Osteocyte (in vitro differentiated cells): ENCODE measurements around the gene ISM1. TPM values are rescaled to one million over a fixed set of nuclear protein-coding genes. Genes with fewer than 3 reads are reported as not detected.

ENCODE experiments used
- DNase-seq: peaks from one replicate; pipeline ENCODE4 v3.0.0; 2021; ENCODE audit warnings: mixed read lengths; ENCODE audit not compliant: unreplicated experiment; ENCODE audit errors: extremely low spot score
- H3K27ac Mint-ChIP-seq: one replicate; pipeline ENCODE4 v1.8.0; 2021; ENCODE audit warnings: mild to moderate bottlenecking, mixed read lengths; ENCODE audit not compliant: unreplicated experiment
- H3K27me3 Mint-ChIP-seq: one replicate; pipeline ENCODE4 v1.8.0; 2021; ENCODE audit warnings: mixed read lengths; ENCODE audit not compliant: unreplicated experiment
- H3K36me3 Mint-ChIP-seq: one replicate; pipeline ENCODE4 v1.8.0; 2021; ENCODE audit warnings: mixed read lengths; ENCODE audit not compliant: unreplicated experiment
- H3K4me1 Mint-ChIP-seq: one replicate; pipeline ENCODE4 v1.8.0; 2021; ENCODE audit warnings: mixed read lengths; ENCODE audit not compliant: unreplicated experiment
- H3K4me3 Mint-ChIP-seq: one replicate; pipeline ENCODE4 v1.8.0; 2021; ENCODE audit warnings: mild to moderate bottlenecking, moderate library complexity, mixed read lengths; ENCODE audit not compliant: unreplicated experiment
- H3K9me3 Mint-ChIP-seq: one replicate; pipeline ENCODE4 v1.8.0; 2021; ENCODE audit warnings: mixed read lengths; ENCODE audit not compliant: unreplicated experiment
- total RNA-seq: library from RNA; stranded (reverse); gene quantifications from 2 replicates; pipeline ENCODE4 v1.2.1, GENCODE V29; 2021
- TF ChIP-seq, protein P1 (sequence below): fragments of 200-600 bp; sonication (generic); IDR thresholded peaks from 2 replicates; pipeline ENCODE4 v1.5.0; 2021; ENCODE audit warnings: antibody characterized with exemption, mild to moderate bottlenecking, moderate library complexity

ISM1 gene
- total RNA-seq, 1 donor from 2014 or later = 0.21 TPM

- Mint-ChIP-seq H3K4me1 (no peaks in the 10 kb centered on the region), H3K27ac (no peak overlapping the region), H3K4me3 (no peak overlapping the region), H3K36me3 (peaks cover 6% of the 10 kb centered on the region), H3K27me3 (peaks cover 6% of the 10 kb centered on the region), H3K9me3 (peaks cover 24% of the 10 kb centered on the region)
- DNase-seq = no peak
- TF ChIP-seq, protein P1, sequence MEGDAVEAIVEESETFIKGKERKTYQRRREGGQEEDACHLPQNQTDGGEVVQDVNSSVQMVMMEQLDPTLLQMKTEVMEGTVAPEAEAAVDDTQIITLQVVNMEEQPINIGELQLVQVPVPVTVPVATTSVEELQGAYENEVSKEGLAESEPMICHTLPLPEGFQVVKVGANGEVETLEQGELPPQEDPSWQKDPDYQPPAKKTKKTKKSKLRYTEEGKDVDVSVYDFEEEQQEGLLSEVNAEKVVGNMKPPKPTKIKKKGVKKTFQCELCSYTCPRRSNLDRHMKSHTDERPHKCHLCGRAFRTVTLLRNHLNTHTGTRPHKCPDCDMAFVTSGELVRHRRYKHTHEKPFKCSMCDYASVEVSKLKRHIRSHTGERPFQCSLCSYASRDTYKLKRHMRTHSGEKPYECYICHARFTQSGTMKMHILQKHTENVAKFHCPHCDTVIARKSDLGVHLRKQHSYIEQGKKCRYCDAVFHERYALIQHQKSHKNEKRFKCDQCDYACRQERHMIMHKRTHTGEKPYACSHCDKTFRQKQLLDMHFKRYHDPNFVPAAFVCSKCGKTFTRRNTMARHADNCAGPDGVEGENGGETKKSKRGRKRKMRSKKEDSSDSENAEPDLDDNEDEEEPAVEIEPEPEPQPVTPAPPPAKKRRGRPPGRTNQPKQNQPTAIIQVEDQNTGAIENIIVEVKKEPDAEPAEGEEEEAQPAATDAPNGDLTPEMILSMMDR = no peak
Measured at GRCh38 chr20:13312300-13312699, 91.2 kb downstream of the ISM1 start.

DNA sequence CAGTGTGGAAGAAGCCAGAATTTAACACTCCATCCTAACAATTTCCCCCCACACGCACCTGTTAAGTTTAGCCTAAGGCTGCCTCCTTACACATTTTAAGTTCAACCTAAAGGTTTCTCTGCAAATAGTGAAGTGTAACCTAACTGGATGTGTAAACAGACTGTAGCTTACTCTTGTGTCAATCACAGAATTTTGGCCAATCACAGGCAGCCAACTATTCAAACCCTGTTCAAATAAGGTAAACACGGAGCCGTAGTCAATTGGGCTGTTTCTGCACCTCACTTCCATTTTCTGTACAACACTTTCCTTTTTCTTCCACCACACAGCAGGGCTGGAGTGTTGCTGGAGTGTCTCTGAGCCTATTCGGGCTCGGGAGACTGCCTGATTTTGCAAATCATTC is 92.1 kb downstream of the ISM1 start:
- Mint-ChIP-seq H3K27me3 (peaks cover 6% of the 10 kb centered on the region), H3K36me3 (peaks cover 6% of the 10 kb centered on the region), H3K9me3 (peaks cover 30% of the 10 kb centered on the region), H3K27ac (no peak overlapping the region), H3K4me1 (no peaks in the 10 kb centered on the region), H3K4me3 (no peak overlapping the region)
- TF ChIP-seq, protein P1 = no peak
- no peak for DNase-seq

DNA sequence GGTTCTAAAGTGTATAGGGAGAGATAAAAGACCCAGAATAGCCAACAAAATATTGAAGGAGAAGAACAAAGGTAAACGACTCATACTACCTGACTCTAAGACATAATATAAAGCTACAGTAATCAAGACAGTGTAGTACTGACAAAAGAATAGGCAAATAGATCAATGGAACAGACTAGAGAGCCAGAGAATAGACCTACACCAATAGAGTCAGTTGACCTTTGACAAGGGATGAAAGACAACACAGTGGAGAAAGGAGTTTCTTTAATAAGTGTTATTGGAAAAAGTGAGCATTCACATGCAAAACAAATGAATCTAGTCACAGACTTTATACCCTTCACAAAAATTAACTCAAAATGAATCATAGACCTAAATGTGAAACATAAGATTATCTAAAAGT is 96.4 kb downstream of the ISM1 start:
- TF ChIP-seq, protein P1 = no peak
- no peak for DNase-seq
- Mint-ChIP-seq H3K36me3 (peaks cover 6% of the 10 kb centered on the region), H3K4me3 (no peak overlapping the region), H3K27me3 (peaks cover 6% of the 10 kb centered on the region), H3K9me3 (peaks cover 34% of the 10 kb centered on the region), H3K4me1 (no peaks in the 10 kb centered on the region), H3K27ac (no peak overlapping the region)

- Mint-ChIP-seq H3K9me3 (peaks cover 34% of the 10 kb centered on the region), H3K4me3 (no peak overlapping the region), H3K36me3 (peaks cover 6% of the 10 kb centered on the region), H3K27me3 (peaks cover 4% of the 10 kb centered on the region), H3K27ac (no peak overlapping the region), H3K4me1 (no peaks in the 10 kb centered on the region)
- DNase-seq = no peak
- TF ChIP-seq, protein P1 = no peak
Measured at GRCh38 chr20:13318871-13319521, 97.9 kb downstream of the ISM1 start.

GRCh38 chr20:13320702-13321101 is 99.6 kb downstream of the ISM1 start:
- Mint-ChIP-seq H3K27me3 (no peaks in the 10 kb centered on the region), H3K9me3 (peaks cover 24% of the 10 kb centered on the region), H3K36me3 (peaks cover 5% of the 10 kb centered on the region), H3K4me1 (no peaks in the 10 kb centered on the region), H3K4me3 (no peak overlapping the region), H3K27ac (no peak overlapping the region)
- no peak for DNase-seq
- TF ChIP-seq, protein P1 = no peak
